Tibial nerve (tissue), 4 donors: ENCODE measurements around the gene PPP1R7. TPM values are rescaled to one million over a fixed set of nuclear protein-coding genes. Genes with fewer than 3 reads are reported as not detected.

Experiments used
- DNase-seq, 2 donors: peaks; one replicate each; pipeline ENCODE4 v3.0.0-alpha.2; 2019; ENCODE audit warnings: low spot score in 2 of 2
- H3K27ac ChIP-seq, 4 donors: fragments of 200-600 bp; sonication (generic) in 3 of 4; one replicate each; pipeline ENCODE4 v1.5.1; 2017 to 2019; ENCODE audit warnings: mild to moderate bottlenecking in 1 of 4
- H3K27me3 ChIP-seq, 2 donors: fragments of 200-600 bp; sonication (generic) in 1 of 2; one replicate each; pipeline versions ENCODE4 v1.5.1 to v1.6.0; 2017 to 2019
- H3K36me3 ChIP-seq, 3 donors: fragments of 200-600 bp; sonication (generic); one replicate each; pipeline ENCODE4 v1.5.1; 2018 to 2019
- H3K4me1 ChIP-seq, 4 donors: fragments of 200-600 bp; sonication (generic) in 3 of 4; one replicate each; pipeline ENCODE4 v1.5.1; 2017 to 2019
- H3K4me3 ChIP-seq, 4 donors: fragments of 200-600 bp; sonication (generic) in 3 of 4; one replicate each; pipeline ENCODE4 v1.5.1; 2017 to 2019; ENCODE audit warnings: mild to moderate bottlenecking in 1 of 4, moderate library complexity in 1 of 4
- H3K9me3 ChIP-seq, 4 donors: fragments of 200-600 bp; sonication (generic) in 3 of 4; one replicate each; pipeline ENCODE4 v1.5.1; 2017 to 2019
- CTCF ChIP-seq, 5 experiments: fragments of 200-600 bp in 3 of 5; fragments of 450-650 bp in 2 of 5; sonication (generic) in 3 of 5; IDR thresholded peaks; one replicate each; pipeline ENCODE4 v1.5.1; 2016 to 2019; ENCODE audit warnings: antibody characterized with exemption in 5 of 5, mild to moderate bottlenecking in 3 of 5, moderate library complexity in 2 of 5
- EP300 ChIP-seq, 2 donors: sonication (generic); formaldehyde crosslinking; IDR thresholded peaks; one replicate each; pipeline ENCODE4 v1.6.1; 2017; ENCODE audit warnings: antibody characterized with exemption in 2 of 2, mild to moderate bottlenecking in 1 of 2
- POLR2A ChIP-seq, 2 donors: fragments of 450-650 bp; IDR thresholded peaks; one replicate each; pipeline ENCODE4 v1.6.1; 2017; ENCODE audit warnings: antibody characterized with exemption in 2 of 2, mild to moderate bottlenecking in 2 of 2, moderate library complexity in 2 of 2
- WGBS, 2 donors: methylation state at CpG; one replicate each; pipeline ENCODE4 v1.1.5; 2018; 5-methylcytosine and 5-hydroxymethylcytosine counted together
- total RNA-seq, 4 donors: library from RNA; depleted of rRNA; stranded (reverse); fragments of >200 nt; gene quantifications; one replicate each; pipeline ENCODE4 v1.1.0, GENCODE V29; 2016

Gene PPP1R7
- total RNA-seq, 4 donors from 2014 or later, result 29.5 to 53.8 (median 38.1) TPM

- Histone ChIP-seq H3K36me3 (peaks cover 0 to 55% (median 4%) of the 10 kb centered on the region in 3 donors), H3K9me3 (no peaks in the 10 kb centered on the region), H3K27me3 (no peaks in the 10 kb centered on the region), H3K4me1 (no peaks in the 10 kb centered on the region), H3K27ac (no peak overlapping the region), H3K4me3 (no peak overlapping the region)
- 94 to 95% methylated on average over 15 to 24 of the region's 25 CpGs for WGBS, 2 donors
- TF ChIP-seq POLR2A (IDR thresholded peaks at IDR 0.05) (no peak), EP300 (IDR thresholded peaks at IDR 0.05) (no peak), CTCF (IDR thresholded peaks at IDR 0.05) (no peak)
- DNase-seq, result no peak
These were observed 13.5 kb upstream of the PPP1R7 start for GRCh38 chr2:241136661-241137260.

GRCh38 chr2:241137276-241138190, 12.7 kb upstream of the PPP1R7 start:
- H3K4me1 ChIP-seq, result no peaks in the 10 kb centered on the region
- no peak overlapping the region for H3K27ac ChIP-seq
- no peaks in the 10 kb centered on the region for H3K9me3 ChIP-seq
- H3K4me3 ChIP-seq, result no peak overlapping the region
- H3K36me3 ChIP-seq, result peaks cover 0 to 60% (median 4%) of the 10 kb centered on the region in 3 donors
- WGBS, 2 donors, result 82 to 84% methylated on average over 20 to 21 of the region's 24 CpGs
- H3K27me3 ChIP-seq, result no peaks in the 10 kb centered on the region
- no peak for TF ChIP-seq CTCF (IDR thresholded peaks at IDR 0.05)
- no peak for TF ChIP-seq POLR2A (IDR thresholded peaks at IDR 0.05)
- no peak for TF ChIP-seq EP300 (IDR thresholded peaks at IDR 0.05)
- no peak for DNase-seq

GRCh38 chr2:241138471-241138870, 11.8 kb upstream of the PPP1R7 start:
- H3K9me3 ChIP-seq, result no peaks in the 10 kb centered on the region
- DNase-seq, result no peak
- 94 to 95% methylated on average over 16 of the region's 16 CpGs for WGBS, 2 donors

GRCh38 chr2:241139531-241140444, 10.5 kb upstream of the PPP1R7 start:
- Histone ChIP-seq H3K4me3 (no peak overlapping the region), H3K4me1 (no peaks in the 10 kb centered on the region), H3K9me3 (no peaks in the 10 kb centered on the region), H3K27me3 (no peaks in the 10 kb centered on the region), H3K36me3 (peaks cover 0 to 57% (median 4%) of the 10 kb centered on the region in 3 donors), H3K27ac (no peak overlapping the region)
- TF ChIP-seq POLR2A (IDR thresholded peaks at IDR 0.05), result no peak
- no peak for TF ChIP-seq CTCF (IDR thresholded peaks at IDR 0.05)
- TF ChIP-seq EP300 (IDR thresholded peaks at IDR 0.05), result no peak
- WGBS, 2 donors, result 84 to 86% methylated on average over 16 to 17 of the region's 24 CpGs
- DNase-seq, result no peak

More at GRCh38 chr2:241138471-241138870, 11.8 kb upstream of the PPP1R7 start:
- H3K27me3 ChIP-seq, result no peaks in the 10 kb centered on the region
- no peak overlapping the region for H3K4me3 ChIP-seq
- H3K4me1 ChIP-seq, result no peaks in the 10 kb centered on the region
- no peak overlapping the region for H3K27ac ChIP-seq
- TF ChIP-seq EP300 (IDR thresholded peaks at IDR 0.05) (no peak), CTCF (IDR thresholded peaks at IDR 0.05) (no peak), POLR2A (IDR thresholded peaks at IDR 0.05) (no peak)
- peaks cover 0 to 60% (median 4%) of the 10 kb centered on the region in 3 donors for H3K36me3 ChIP-seq
